VCaP (cell line): ENCODE measurements around the gene TMEM266.

Experiments used
- H3K27ac ChIP-seq: fragments of 450-650 bp; 2 replicates; pipeline ENCODE4 v1.5.1; 2017
- CTCF ChIP-seq: fragments of 450-650 bp; conservative IDR thresholded peaks from 2 replicates; pipeline ENCODE4 v1.5.1; 2017; ENCODE audit warnings: mild to moderate bottlenecking, moderate library complexity

The TMEM266 gene

GRCh38 chr15:76183930-76184649, 124.3 kb downstream of the TMEM266 start:
- H3K27ac ChIP-seq, result peak overlapping the region; percentile 9; the same call in 1 of the 2 replicates
- no peak for TF ChIP-seq CTCF

GRCh38 chr15:76184650-76185035, 124.9 kb downstream of the TMEM266 start:
- peak overlapping the region; percentile 9; the same call in 1 of the 2 replicates for H3K27ac ChIP-seq
- no peak for TF ChIP-seq CTCF

DNA sequence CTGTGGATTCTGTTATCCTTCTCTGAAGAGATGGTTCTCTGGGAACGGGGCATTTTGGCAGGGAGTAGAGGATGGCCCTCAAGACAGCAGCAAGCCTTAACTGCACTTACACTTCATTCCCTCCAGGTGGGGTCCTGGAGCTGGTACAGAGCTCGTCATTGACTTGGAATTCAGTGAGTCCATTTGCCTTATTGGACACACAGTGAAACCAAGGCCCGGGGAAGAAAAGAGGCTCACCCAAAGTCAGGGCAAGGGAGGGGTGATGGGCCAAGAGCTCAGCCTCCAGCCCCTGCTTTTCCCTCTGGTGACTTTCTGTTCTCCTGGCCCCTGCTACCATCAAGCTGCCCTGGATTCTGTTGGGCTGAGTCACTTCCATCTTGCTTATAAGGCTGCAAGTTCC, 125.9 kb downstream of the TMEM266 start:
- H3K27ac ChIP-seq, result no peak overlapping the region
- TF ChIP-seq CTCF, result no peak; the same call in 1 of the 2 replicates

GRCh38 chr15:76187163-76187562, 127.4 kb downstream of the TMEM266 start:
- no peak overlapping the region for H3K27ac ChIP-seq
- no peak for TF ChIP-seq CTCF

- peak overlapping the region; percentile 88 for H3K27ac ChIP-seq
- TF ChIP-seq CTCF, result no peak
Measured at GRCh38 chr15:76189106-76189505, 129.3 kb downstream of the TMEM266 start.

DNA sequence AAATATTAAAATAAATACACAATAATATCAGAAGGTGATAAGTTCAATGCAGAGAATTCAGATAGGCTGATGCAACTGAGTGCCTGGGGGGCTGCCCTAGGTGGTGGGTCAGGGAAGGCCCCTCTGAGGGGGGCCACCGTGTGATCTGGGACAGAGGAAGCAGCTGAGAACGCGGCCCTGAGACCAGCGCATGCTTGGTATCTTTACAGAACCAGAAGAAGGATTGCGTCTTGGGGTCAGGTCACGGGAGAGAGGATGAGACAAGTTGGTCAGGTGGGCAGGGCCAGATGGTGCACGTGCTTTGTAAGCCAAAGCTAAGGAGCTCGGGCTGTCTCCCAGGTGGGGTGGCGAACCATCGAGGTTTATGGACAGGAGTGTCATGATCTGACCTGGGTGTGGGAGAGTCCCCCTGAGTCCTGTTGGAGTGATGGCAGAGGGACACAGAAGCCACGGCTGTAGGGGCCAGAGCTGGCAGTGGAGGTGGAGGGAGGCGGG, 130.3 kb downstream of the TMEM266 start:
- no peak for TF ChIP-seq CTCF
- peak overlapping the region; percentile 88 for H3K27ac ChIP-seq

GRCh38 chr15:76190751-76191538, 131.2 kb downstream of the TMEM266 start:
- peak overlapping the region; percentile 88 for H3K27ac ChIP-seq
- peak; percentile 99 for TF ChIP-seq CTCF
